Fibroblast of peridontal ligament (primary cell): Measurements from ENCODE around the gene NFE2.
"Not testable (repeated sequence)": the region's sequence is repeated elsewhere in the genome, so short reads cannot be mapped to it uniquely, and the experiment has no call there.

Experiments
- DNase-seq: peaks from one replicate; pipeline ENCODE4 v3.0.0-alpha.2; 2010; ENCODE audit errors: extremely low read depth

The NFE2 gene

DNA sequence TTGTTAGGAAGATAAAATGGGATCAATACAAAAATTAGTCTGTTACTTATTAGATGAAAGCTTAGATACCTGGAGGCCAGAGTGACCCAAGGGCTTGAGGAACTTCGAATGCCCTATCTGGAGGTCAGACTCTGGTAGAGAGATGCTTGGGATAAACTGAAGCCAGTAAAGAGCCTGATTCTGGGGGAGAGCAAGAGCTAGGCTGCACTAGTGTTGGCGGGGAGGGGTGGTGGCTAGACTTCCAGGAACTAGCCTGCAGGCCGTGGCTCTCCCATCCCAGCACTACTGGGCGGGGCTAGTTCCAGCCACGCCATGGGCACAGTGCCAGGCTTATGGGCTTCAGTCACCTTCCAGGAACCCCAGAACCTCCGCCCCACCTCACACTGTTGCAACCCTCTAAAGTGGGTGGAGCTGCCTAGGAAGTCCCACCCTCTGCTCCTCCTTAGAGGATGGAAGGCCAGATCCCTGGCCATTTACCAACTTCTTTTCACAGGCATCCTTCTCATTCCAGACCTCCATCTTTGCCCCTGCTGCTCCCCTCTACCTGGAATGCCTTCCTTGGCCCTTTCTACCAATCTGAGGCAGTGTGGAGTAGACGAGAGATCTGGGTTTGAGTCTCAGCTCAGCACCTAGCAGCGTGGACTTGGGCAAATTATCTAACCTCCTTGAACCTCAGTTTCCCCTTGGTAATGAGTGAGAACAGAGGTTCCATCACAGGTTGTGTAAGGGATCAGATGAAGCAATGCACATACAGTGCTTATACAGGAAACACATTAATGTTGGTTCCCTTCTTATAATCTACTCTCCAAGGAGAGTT lies 6.3 kb upstream of the NFE2 start:
- DNase-seq: peak; percentile 33

DNA sequence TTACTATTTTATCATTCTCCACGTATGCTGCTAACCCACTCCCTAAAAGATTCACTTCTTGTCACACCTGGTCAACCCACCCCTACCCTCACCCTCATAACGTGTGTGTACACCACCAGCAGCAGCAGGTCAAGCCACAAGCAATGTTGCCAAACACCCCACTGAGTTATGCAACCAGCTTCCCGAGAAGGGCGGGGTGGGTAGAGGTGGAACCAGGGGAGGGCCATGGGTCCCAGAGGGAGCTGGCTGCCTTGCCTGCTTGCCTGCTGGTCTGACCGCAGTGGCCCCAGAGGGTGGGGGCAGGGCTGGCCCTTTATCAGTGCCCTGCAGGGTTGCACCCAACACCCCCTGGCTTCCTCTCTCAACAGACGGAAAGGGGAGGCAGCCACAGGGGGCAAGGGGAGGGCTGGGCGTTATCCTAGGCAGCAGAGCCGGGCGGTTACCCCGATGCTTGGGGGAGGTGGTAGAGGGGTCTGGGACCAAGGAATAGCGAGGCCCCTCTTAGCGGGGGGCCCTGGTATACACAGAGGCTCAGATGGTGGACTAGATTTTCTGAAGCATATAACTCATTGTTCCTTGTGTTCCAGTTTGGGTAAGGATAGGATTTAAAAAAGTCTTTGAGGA lies 3.5 kb upstream of the NFE2 start:
- no peak for DNase-seq

DNA sequence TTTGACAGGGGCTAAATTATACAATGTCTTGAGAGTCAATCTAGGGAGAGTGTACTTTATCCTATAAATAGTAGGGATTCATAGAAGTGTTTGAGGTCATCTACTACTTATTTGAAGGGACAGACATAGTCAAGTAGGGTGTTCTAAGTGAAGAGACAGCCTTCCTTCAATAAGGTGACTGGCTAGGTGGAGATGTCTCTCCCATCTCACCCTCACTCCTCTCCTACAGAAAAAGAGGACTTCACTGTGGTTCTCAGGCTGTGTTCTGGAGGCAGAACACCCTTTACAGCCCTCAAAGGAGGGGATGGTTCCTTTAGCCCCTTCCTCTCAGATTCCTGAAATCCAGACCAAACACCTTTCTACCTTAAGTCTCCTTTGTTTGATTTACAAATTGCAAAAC lies 2.8 kb upstream of the NFE2 start:
- DNase-seq: no peak

DNA sequence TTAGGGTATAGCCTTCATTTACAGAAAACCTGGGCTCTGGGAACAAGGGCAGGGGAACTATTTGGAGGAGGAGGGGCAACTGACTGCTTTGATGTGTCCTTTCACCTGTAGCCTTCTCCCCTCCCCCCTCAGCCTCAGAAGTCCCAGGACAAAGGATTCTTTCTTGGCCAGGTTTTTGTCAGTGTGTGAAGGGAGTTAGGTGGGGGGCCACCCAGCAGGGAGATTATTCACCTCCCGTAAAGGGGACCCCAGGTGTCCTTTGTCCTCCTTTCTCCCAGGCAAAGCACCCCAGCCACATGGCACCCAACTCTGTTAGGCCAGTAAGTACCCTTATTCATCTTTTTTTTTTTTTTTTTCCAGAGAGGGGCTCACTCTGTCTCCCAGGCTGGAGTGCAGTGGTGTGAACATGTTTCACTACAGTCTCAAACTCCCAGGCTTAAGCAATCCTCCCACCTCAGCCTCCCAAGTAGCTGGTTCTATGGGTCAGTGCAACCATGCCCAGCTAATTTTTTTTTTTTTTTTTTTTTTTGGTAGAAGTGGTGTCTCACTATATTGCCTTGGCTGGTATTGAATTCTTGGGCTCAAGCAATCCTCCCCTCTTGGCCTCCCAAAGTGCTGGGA lies 723 bp upstream of the NFE2 start:
- no peak for DNase-seq

DNA sequence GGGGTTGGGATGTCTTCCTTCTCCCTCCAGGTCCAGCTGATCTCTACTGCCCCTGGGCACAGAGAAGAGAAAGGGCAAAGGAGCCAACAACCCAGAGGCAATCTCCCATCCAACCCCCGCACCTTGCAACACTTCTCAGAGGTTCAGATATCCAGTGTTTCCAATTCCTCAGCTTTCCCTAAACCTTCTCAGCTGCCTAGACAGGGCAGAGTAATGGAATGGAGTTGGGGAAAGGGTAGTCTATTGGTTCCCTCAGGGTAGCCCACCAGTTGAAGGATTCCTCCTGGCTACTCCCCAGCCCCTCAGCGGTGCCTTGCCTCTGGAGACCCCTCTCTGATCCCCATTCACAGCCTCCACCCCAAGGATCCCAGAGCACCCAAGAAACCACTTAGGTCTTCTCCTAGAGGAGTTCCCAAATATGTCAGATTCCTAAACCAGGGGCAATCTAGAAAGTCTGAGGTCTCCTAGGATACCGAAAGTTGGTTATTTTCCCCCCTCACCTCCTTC lies 537 bp downstream of the NFE2 start:
- no peak for DNase-seq

DNA sequence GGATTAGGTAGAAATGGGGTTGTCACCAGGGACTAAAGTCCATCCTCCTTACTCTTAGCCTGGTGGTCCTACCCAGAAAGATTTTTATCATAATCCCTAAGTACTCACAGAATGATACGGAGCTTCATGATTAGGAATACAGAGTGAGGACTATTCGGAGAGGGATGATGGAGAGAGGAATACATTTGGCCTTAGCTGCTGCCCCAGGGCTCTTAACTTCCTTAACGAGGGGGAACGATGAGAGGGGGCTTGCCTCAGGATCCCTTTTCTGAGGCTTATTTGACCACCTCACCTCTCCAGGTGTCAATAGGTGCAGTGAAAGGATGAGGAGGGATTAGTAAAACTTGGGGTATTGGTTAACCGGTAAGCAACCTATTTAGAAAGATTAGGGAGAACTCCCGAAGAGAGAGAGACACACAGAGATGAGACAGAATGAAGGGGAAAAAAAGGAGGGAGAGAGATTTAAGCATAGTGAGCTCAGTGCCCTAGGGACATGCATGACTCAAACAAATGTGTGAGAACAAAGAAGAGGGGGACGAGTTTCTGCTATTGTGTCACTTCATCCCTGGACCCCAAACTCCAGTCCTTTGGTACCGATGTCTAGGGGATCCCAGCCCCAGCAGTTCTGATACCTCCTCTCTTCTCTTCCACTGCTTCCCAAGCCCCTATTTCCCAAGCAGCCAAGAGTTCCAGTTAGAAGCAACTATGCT lies 1.1 kb downstream of the NFE2 start:
- peak; percentile 55 for DNase-seq

DNA sequence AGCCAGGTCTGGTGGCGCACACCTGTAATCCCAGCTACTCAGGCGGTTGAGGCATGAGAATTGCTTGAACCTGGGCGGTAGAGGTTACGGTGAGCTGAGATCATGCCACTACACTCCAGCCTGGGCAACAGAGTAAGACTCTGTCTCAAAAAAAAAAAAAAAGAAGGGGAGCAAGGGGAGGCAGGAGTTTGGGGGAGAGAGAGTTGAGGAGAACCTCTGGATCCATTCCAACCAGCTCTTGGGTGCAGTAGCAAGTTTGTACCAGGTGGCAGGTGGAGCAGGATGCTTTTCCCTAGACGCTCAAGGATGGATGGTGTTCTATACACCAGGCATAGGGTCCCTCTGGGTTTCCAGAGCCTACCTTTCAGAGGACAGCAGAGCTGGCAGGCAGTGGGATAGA lies 1.9 kb downstream of the NFE2 start:
- no peak for DNase-seq

DNA sequence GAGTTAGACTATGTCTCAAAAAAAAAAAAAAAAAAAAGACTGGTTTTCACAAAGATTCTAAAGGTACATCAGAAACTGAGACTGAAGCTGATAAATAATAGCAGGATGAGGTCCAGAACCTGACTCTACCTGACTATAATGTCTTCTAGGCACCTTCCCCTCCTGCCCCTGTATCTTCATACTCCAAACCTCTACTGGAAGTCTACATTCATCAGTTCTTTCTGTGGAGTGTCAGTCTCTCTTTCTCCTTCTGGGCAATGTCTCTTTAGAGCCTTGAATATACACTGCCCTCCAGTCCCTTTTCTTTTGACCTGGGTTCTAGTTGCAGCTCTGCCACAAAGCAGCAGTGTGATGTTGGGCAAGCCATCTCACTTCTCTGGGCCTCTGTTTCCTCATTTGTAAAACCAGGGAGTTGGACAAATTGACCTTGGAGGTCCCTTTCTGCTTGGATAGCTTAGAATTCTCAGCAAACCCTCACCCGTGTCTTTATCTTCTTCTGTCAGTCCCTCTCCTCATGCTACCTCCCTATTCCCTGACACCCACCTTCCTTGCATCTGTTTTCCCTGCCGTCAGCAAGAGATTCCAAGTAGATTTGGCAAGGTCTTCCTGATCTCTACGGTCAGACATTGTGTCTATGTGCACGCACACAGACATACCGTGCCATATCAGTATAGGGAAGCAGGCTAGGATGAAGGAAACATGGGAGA lies 4.3 kb downstream of the NFE2 start:
- DNase-seq: no peak

DNA sequence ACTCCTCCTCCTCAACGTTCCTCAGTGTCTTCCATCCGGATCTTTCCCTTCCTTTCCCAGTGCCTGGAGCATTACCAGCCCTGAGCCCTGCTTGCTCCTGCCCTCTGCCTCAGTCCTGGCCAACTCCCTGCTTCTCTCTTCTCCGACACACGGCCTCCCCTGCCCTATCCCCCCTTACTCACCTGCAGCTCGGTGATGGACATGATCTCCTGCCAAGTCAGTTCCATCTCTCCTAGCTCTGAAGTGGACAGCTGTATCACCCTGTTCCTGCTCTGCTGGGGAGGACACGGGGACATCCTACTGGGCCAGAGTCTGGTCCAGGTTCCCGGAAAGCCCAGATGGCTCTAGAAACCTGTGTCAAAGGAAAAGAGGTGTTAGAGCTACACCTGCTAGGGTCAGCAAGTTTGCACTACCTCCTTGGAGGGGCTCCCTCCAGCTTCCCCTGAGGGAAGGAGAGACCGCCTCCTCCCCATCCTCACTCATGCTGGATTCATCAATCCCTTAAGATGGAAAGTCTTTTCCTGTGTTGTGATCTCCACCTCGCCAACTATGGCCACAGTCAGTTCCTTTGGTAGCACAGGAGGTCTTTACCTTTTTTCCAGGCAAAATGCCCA lies 5.8 kb downstream of the NFE2 start:
- no peak for DNase-seq

DNA sequence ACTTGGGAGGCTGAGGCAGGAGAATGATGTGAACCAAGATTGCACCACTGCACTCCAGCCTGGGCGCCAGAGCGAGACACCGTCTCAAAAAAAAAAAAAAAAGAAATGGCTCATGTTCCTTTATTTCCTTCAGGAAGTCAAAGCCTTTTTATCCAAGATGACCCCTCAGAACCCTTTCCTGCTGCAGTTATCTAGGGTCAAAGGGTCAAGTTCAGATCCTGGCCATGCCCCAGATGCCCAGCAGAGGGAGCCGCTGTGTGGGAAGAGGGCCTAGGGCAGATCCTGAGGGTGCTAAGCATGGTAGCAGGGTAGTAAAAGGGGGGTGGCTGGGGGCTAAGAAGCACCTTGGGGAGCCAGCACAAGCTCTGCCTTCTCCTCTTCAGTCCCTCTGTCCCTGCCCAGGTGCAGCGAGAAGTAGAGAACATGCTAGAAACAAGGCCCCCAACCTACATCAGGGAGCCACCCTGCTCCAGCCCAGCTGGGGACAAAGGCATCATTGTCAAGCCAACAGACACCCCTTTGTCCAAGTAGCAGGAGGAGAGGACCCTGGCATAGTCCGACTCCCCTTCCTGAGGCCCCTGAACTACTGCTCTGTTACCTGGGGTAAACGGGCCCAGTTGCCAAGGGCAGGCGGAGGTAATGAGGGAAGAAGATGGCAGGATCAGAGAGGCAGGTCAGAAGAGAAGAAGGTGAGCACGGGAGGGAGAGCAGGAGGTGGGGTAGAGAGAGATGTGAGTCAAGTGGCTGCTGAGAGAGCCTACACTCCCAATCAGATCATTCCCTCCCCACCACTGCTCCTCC lies 6.5 kb downstream of the NFE2 start:
- no peak for DNase-seq

DNA sequence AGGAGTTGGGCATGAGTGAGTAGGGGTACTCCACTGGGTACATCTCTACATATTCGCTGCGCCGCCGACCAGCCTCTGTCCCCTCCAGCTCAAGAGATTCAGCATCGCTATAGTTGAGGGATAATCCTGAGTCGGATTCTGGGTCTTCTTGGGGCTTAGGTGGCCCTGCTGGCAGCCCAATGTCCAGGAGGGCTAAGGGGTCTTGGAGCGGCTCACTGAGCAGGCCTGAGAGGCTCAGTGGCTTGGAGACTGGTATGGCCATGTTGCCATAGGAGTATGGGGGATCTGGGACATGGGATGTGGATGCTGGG lies 7.9 kb downstream of the NFE2 start:
- no peak for DNase-seq

DNA sequence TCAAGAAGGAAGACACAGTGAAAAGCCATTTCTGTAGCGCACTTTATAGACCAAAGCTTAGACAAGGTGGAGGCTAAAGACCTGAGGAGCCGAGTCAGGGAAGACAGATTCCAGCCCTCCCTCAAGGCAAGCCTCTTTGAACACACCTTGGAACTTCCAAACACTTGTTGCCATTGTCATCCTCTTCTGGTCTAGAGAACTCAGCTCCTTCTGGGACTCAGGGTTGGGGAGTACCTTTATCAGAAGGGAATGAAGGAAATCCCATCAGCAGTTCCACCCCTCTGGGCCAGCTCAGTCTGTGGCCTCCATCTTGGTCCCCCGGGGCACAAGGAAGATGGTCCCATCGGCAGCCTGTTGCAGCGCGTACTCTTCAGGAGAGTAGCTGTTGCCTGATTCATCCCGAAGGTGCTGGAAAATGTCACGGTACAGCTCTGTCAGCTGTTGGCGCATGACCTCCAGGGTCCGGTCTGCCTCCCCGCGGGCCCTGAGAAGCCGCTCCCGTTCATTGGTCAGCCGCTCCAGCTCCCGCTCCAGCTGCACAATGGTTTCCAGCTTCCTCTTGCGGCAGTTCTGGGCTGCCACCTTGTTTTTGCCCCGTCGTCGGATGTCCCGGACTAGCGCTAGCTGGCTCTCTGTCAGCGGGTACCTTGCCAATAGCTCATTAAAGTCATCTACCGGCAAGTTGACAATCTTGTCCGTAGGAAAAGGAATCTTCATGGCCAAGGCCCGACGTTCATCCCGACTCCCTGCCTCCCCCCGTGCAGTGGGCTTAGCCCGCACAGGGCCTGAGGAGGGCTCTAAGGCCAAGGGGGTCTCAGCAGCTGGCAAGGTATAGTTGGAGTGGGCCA lies 8.5 kb downstream of the NFE2 start:
- DNase-seq: no peak

DNA sequence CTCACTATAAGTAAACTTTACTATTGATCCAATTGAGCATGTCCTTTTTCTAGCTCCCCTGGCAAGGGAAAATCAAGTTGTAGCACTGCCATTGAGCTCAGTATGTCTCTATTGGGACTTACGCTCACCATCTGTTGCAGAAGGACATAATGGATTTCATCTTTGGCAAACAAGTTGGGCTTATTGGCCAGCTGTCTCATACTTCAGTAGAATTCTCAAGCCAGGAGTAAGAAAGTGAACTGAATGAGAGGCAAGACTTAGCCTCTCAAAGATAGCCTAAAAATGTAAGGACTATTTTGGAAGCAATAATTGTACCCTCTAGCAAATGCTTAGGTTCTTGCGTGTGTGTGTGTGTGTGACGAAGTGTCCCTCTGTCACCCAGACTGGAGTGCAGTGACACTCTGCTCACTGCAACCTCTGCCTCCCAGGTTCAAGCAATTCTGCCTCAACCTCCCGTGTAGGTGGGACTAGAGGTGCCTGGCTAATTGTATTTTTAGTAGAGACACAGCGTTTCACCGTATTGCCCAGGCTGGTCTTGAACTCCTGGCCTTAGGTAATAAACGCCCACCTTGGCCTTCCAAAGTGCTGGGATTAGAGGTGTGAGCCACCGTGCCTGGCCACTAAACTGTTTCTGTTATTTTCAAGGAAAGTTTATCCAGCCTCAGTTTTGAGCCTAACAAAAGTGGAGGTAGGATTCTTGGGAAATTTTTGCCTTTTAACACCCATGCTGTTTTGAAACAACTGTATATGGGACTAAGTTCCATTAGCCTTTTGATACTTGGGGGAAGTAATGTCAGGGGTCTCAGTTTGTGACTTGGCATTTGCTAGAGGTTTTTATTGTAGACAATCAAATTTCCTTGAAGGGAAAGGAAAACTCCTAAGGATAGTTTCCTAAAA lies 13.3 kb downstream of the NFE2 start:
- no peak for DNase-seq

DNA sequence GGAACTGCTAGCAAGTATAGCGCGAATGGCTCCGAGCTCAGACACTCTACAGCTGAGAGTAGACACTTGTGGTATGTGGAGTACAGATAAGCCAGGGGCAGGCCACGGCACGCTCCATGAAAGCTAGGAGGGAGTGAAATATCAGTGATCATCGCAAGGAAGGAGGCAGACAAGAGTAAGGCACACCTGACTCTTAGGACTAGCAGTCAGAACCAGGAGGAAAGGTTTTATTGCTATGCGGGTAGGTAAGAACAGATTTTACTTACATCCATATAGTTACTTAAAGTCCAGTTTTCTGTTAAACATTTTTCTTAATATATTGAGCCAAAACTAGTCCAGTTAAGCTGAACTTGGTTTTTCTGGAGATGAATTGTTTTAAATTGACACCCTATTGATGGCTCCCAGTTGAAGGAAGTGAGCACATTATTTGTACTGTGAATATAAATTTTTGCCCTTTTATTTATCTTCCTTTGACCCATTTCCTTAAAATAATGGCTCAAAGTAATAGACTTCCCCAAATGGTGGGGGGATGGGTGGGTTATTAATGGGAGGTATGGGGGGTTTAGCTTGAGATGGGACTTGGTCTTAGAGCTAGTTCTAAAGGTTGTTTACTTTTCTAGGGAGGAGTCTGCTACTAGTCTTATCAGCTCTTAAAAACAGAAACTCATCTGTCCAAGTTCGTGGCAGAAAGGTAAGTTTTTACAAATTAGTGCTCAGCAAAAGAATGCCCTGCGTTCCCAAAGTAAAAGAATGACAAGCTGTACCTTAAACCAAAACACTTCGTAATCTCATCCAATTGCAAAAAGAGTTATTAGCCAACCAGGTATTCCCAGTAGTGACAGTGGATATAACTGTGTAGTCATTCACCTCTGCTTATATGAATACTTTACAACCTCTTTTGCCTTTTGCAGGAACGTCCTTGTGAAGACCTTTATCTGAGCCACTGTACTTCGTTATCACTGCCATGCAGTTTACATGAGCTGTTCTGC lies 14.5 kb downstream of the NFE2 start:
- DNase-seq: no peak

DNA sequence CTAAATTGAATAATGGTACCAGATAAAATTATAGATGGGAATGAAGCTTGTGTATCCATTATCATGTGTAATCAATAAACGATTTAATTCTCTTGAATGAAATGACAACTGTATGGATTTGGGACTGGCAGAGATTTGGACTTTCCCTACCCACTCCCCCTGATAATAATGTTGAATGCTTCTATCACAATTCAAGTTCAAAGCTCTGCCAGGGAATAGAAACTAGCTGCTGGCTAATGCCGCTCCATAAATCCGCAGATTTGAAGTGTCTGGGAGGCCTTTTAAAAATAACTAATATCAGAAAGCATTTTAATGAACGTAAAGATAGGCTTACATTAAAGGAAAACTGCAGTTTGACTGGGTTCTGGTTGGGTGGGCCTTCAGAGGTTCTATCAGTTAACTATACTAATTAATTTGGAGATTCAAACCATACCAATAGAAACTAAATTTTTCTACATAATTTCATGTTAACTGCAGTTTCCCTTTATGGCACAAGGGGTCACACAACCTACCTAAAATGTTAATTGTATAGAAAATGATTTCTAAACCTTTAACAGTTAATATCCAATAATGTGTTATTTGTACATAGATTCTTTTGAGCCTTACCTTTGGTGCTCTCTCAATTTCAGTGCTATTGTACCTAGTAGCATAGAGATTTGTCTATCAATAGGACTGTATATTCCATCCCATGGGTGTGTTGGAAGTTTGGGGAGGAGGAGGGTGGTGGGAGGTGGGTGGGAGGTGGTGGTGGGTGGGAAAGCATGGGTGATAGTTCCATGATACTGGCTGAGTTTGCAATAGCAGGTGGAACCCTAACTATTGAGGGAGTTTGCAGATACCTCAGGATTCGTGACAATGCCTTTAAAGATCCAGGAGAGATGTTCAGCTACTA lies 15.4 kb downstream of the NFE2 start:
- no peak for DNase-seq

DNA sequence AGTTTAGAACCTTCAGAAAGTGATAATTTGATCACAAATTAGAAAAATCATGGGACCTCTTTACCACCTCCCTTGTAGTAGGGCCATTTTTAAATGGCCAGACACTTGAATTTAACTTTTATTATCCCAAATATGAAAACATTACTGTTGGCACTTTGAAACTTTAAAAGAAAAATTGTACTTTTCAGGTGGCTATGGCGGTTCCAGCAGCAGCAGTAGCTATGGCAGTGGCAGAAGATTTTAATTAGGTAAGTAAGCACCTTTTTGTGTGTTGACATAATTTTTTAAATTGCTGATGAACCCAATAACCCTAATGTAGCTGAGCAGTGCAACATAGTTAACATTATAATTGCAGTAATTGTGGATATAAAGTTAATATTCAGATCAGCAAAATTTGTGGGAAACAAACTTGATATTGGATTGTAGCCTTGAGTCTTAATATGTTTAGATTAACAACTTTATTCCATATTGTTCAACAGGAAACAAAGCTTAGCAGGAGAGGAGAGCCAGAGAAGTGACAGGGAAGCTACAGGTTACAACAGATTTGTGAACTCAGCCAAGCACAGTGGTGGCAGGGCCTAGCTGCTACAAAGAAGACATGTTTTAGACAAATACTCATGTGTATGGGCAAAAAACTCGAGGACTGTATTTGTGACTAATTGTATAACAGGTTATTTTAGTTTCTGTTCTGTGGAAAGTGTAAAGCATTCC lies 16.6 kb downstream of the NFE2 start:
- DNase-seq: not testable (repeated sequence)
